ENCODE data around the gene REM1. TPM values are rescaled to one million over a fixed set of nuclear protein-coding genes. Genes with fewer than 3 reads are reported as not detected.

REM1 gene
- total RNA-seq, 4 donors from 2014 or later: 0.57 to 2.3 (median 0.64) TPM; not detected in 1

- H3K27ac ChIP-seq: no peak overlapping the region
- TF ChIP-seq EP300 (IDR thresholded peaks at IDR 0.05): no peak
- TF ChIP-seq, protein P1, sequence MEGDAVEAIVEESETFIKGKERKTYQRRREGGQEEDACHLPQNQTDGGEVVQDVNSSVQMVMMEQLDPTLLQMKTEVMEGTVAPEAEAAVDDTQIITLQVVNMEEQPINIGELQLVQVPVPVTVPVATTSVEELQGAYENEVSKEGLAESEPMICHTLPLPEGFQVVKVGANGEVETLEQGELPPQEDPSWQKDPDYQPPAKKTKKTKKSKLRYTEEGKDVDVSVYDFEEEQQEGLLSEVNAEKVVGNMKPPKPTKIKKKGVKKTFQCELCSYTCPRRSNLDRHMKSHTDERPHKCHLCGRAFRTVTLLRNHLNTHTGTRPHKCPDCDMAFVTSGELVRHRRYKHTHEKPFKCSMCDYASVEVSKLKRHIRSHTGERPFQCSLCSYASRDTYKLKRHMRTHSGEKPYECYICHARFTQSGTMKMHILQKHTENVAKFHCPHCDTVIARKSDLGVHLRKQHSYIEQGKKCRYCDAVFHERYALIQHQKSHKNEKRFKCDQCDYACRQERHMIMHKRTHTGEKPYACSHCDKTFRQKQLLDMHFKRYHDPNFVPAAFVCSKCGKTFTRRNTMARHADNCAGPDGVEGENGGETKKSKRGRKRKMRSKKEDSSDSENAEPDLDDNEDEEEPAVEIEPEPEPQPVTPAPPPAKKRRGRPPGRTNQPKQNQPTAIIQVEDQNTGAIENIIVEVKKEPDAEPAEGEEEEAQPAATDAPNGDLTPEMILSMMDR (IDR thresholded peaks at IDR 0.05): no peak
- 58% methylated on average over 4 of the region's 8 CpGs for WGBS
- no peaks in the 10 kb centered on the region for H3K36me3 ChIP-seq
- peaks cover 24% of the 10 kb centered on the region for H3K4me1 ChIP-seq
- no peak overlapping the region for H3K4me3 ChIP-seq
- H3K27me3 ChIP-seq: peaks cover 16% of the 10 kb centered on the region
- H3K9me3 ChIP-seq: no peaks in the 10 kb centered on the region
- no peak for DNase-seq (ENCODE audit: low spot score in 2 of 2)
These were observed 2.4 kb upstream of the REM1 start for GRCh38 chr20:31472395-31473330.

GRCh38 chr20:31473331-31474096 lies 1.6 kb upstream of the REM1 start:
- H3K9me3 ChIP-seq: no peaks in the 10 kb centered on the region
- H3K36me3 ChIP-seq: no peaks in the 10 kb centered on the region
- no peak for TF ChIP-seq EP300 (IDR thresholded peaks at IDR 0.05)
- TF ChIP-seq POLR2AphosphoS5 (IDR thresholded peaks at IDR 0.05): no peak
- TF ChIP-seq, protein P1 (IDR thresholded peaks at IDR 0.05): no peak
- no peak for TF ChIP-seq POLR2A (IDR thresholded peaks at IDR 0.05)
- no peak for DNase-seq (ENCODE audit: low spot score in 2 of 2)
- H3K4me1 ChIP-seq: peaks cover 24% of the 10 kb centered on the region
- peaks cover 16% of the 10 kb centered on the region for H3K27me3 ChIP-seq
- no peak overlapping the region for H3K4me3 ChIP-seq
- no peak overlapping the region for H3K27ac ChIP-seq
- 93% methylated on average over 5 of the region's 5 CpGs for WGBS

- no peak for TF ChIP-seq EP300 (IDR thresholded peaks at IDR 0.05)
- TF ChIP-seq POLR2A (IDR thresholded peaks at IDR 0.05): no peak
- TF ChIP-seq POLR2AphosphoS5 (IDR thresholded peaks at IDR 0.05): no peak
- TF ChIP-seq, protein P1 (IDR thresholded peaks at IDR 0.05): no peak
- peaks cover 16% of the 10 kb centered on the region for H3K27me3 ChIP-seq
- no peak overlapping the region for H3K27ac ChIP-seq
- no peaks in the 10 kb centered on the region for H3K36me3 ChIP-seq
- DNase-seq (ENCODE audit: low spot score in 2 of 2): no peak
- H3K4me1 ChIP-seq: peaks cover 24% of the 10 kb centered on the region
- no CpG with 5 or more reads among the region's 2 CpGs for WGBS
- H3K9me3 ChIP-seq: no peaks in the 10 kb centered on the region
- H3K4me3 ChIP-seq: no peak overlapping the region
These were observed 1.0 kb upstream of the REM1 start for GRCh38 chr20:31474097-31474436.

DNA sequence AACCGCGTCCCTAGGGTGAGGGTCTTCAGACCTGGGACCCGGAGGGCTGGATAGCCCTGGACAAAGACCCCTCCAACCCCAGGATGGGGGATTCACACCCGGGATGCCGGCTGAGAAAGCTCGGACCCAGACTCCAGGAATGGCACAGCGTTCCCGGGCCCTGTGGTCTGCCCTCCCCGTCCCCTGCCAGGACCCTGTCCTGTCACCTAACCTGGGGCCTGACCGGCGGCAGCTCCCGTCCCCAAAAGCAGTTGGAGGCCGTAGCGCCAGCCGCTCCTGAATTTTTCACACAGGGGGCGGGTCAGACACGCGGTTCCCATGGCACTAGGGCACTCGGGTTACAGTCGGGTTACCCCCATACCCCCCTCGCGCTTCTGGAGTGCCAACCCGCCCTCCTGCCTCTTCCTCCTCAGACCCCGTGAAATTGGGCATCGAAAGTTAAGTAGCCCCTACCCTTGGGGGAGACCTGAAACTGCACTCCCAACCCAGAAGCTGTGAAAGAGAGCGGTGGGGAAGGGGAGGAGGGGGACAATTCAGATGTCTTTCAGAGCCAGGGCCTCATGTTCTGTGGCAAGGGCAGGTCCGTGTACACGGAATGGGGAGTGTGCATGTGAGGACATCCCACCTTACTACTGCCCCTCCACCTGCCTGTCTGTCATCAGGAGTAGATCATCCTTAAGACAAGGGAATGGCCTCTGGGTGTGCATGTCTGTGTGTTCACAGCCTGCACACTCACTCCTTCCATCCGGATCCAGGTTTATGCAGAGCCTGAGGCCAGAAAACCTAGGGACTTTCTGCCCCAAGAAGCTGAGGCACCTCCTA lies 595 bp downstream of the REM1 start:
- TF ChIP-seq POLR2AphosphoS5 (IDR thresholded peaks at IDR 0.05) (no peak), EP300 (IDR thresholded peaks at IDR 0.05) (no peak), POLR2A (IDR thresholded peaks at IDR 0.05) (no peak)
- TF ChIP-seq, protein P1 (IDR thresholded peaks at IDR 0.05): no peak
- 5% methylated on average over 23 of the region's 29 CpGs for WGBS
- peaks cover 24% of the 10 kb centered on the region for H3K4me1 ChIP-seq

More for the DNA sequence above, 595 bp downstream of the REM1 start:
- H3K36me3 ChIP-seq: no peaks in the 10 kb centered on the region
- peak in 1 of 2 donors; percentile 62 for DNase-seq (ENCODE audit: low spot score in 2 of 2)
- no peak overlapping the region for H3K27ac ChIP-seq
- peak overlapping the region; percentile 52 for H3K4me3 ChIP-seq
- no peaks in the 10 kb centered on the region for H3K9me3 ChIP-seq
- H3K27me3 ChIP-seq: peaks cover 16% of the 10 kb centered on the region

Data from suprapubic skin (tissue), 4 donors.